Mammary microvascular endothelial cell (primary cell): Measurements from ENCODE around the gene CHI3L2. TPM values are rescaled to one million over a fixed set of nuclear protein-coding genes. Genes with fewer than 3 reads are reported as not detected.

ENCODE experiments used
- total RNA-seq: library from RNA; depleted of rRNA; stranded (reverse); fragments of >200 nt; gene quantifications from 2 replicates; pipeline ENCODE4 v1.2.3, GENCODE V29; 2015

CHI3L2 gene
- not detected in 2 replicates for total RNA-seq

GRCh38 chr1:111227434-111227833, at the start of gene CHI3L2:
Gene CHI3L2 (plus strand): TSS chr1:111227713. CDS start chr1:111227730, 17 bp downstream.

GRCh38 chr1:111199881-111200801, 27.4 kb upstream of the CHI3L2 start, which contains the start of gene DENND2D:
Gene DENND2D (minus strand): TSS chr1:111200646. CDS start chr1:111200459, 187 bp downstream.

GRCh38 chr1:111290630-111291029, 63.1 kb downstream of the CHI3L2 start, which contains the start of gene CHIA:
Gene CHIA (plus strand): TSS chr1:111290851. CDS start chr1:111310468, 19,617 bp downstream.

Other genes with a start within 250 kb of the CHI3L2 start
- gene DRAM2, start 87.6 kb upstream of the CHI3L2 start, total RNA-seq = 33.1 and 42.2 TPM in 2 replicates
- gene CEPT1, start 87.5 kb upstream of the CHI3L2 start, total RNA-seq = 20.1 and 24.0 TPM in 2 replicates
- 0.20 and 0.73 TPM in 2 replicates for gene DENND2D, start 27.1 kb upstream of the CHI3L2 start, total RNA-seq
- gene CHIA, start 63.1 kb downstream of the CHI3L2 start, total RNA-seq = not detected in 2 replicates
- 0.40 TPM in 1 of 2 replicates, not detected in the other for gene OVGP1, start 200.0 kb downstream of the CHI3L2 start, total RNA-seq
- 55.7 and 56.5 TPM in 2 replicates for gene WDR77, start 221.5 kb downstream of the CHI3L2 start, total RNA-seq
- gene ATP5PB, start 221.8 kb downstream of the CHI3L2 start, total RNA-seq = 292 and 347 TPM in 2 replicates
- gene C1orf162, start 246.3 kb downstream of the CHI3L2 start, total RNA-seq = not detected in 2 replicates